Gastrocnemius medialis (tissue), 4 donors: Measurements from ENCODE around the gene MTHFS. TPM values are rescaled to one million over a fixed set of nuclear protein-coding genes. Genes with fewer than 3 reads are reported as not detected.
"Not testable (repeated sequence)": the region's sequence is repeated elsewhere in the genome, so short reads cannot be mapped to it uniquely, and the experiment has no call there.

Source experiments
- ATAC-seq, 2 donors: fragments of 150-250 bp; one replicate each; pipeline ENCODE4 v1.9.1; 2016
- DNase-seq, 2 donors: peaks; one replicate each; pipeline ENCODE4 v3.0.0-alpha.2; 2019
- H3K27ac ChIP-seq, 4 donors: fragments of 200-600 bp; sonication (generic); 1 replicate in 1 of 4; 2 replicates in 3 of 4; pipeline ENCODE4 v1.5.1; 2016 to 2018; ENCODE audit warnings: mild to moderate bottlenecking in 2 of 4, moderate library complexity in 1 of 4
- H3K27me3 ChIP-seq, 3 donors: fragments of 200-600 bp; sonication (generic) in 2 of 3; 1 replicate in 1 of 3; 2 replicates in 2 of 3; pipeline versions ENCODE4 v1.5.1 to v1.6.0; 2016 to 2019; ENCODE audit warnings: mild to moderate bottlenecking in 1 of 3, moderate library complexity in 1 of 3
- H3K36me3 ChIP-seq, 2 donors: fragments of 200-600 bp; sonication (generic) in 1 of 2; one replicate each; pipeline ENCODE4 v1.5.1; 2017 to 2018
- H3K4me1 ChIP-seq, 2 donors: fragments of 200-600 bp; sonication (generic) in 1 of 2; one replicate each; pipeline ENCODE4 v1.5.1; 2016 to 2017; ENCODE audit warnings: mild to moderate bottlenecking in 2 of 2
- H3K4me3 ChIP-seq, 4 donors: fragments of 200-600 bp; sonication (generic) in 3 of 4; 1 replicate in 1 of 4; 2 replicates in 3 of 4; pipeline ENCODE4 v1.5.1; 2016 to 2019; ENCODE audit warnings: mild to moderate bottlenecking in 2 of 4
- H3K9me3 ChIP-seq, 3 donors: fragments of 200-600 bp; sonication (generic) in 2 of 3; 1 replicate in 1 of 3; 2 replicates in 2 of 3; pipeline ENCODE4 v1.5.1; 2016 to 2019
- POLR2A ChIP-seq, 2 donors: fragments of 450-650 bp; IDR thresholded peaks; one replicate each; pipeline ENCODE4 v1.6.1; 2017; ENCODE audit warnings: antibody characterized with exemption in 2 of 2, mild to moderate bottlenecking in 2 of 2, moderate library complexity in 2 of 2
- in situ Hi-C, 4 donors: fragments of 200-750 bp; cut with MboI; loops; one replicate each; pipeline versions ENCODE4 v1.15.0 to v1.8.0; 2017; ENCODE audit warnings: low sequenced_read_pairs in 4 of 4
- intact Hi-C: fragments of 100-400 bp; cut with DNase I; formaldehyde crosslinking; loops from one replicate; pipeline ENCODE4 v1.15.1; 2023; ENCODE audit warnings: low total_unique reads
- total RNA-seq, 4 donors: library from RNA; depleted of rRNA; stranded (reverse); fragments of >200 nt; gene quantifications; one replicate each; pipeline versions ENCODE4 v1.1.0 to v1.2.3, GENCODE V29; 2016
- TF ChIP-seq, protein P1 (sequence below), 5 experiments: fragments of 450-650 bp in 3 of 5; fragments of 200-600 bp in 2 of 5; sonication (generic) in 2 of 5; IDR thresholded peaks in 4 of 5; conservative IDR thresholded peaks in 1 of 5; 1 replicate in 4 of 5; 2 replicates in 1 of 5; pipeline ENCODE4 v1.5.1; 2016 to 2019; ENCODE audit warnings: antibody characterized with exemption in 5 of 5, mild to moderate bottlenecking in 3 of 5, moderate library complexity in 3 of 5

MTHFS gene
- total RNA-seq, 4 donors from 2014 or later: 7.0 to 16.7 (median 14.6) TPM

GRCh38 chr15:79930516-79930915 lies 33.7 kb upstream of the MTHFS start:
- intact Hi-C loops (no loop called here), in situ Hi-C loops (no loop called here)
- H3K27me3 ChIP-seq: peaks cover 0 to 3% (median 2%) of the 10 kb centered on the region in 3 donors
- H3K4me1 ChIP-seq: no peaks in the 10 kb centered on the region
- H3K27ac ChIP-seq: no peak overlapping the region
- ATAC-seq (no peak), DNase-seq (no peak)
- no peak overlapping the region for H3K4me3 ChIP-seq
- TF ChIP-seq, protein P1, sequence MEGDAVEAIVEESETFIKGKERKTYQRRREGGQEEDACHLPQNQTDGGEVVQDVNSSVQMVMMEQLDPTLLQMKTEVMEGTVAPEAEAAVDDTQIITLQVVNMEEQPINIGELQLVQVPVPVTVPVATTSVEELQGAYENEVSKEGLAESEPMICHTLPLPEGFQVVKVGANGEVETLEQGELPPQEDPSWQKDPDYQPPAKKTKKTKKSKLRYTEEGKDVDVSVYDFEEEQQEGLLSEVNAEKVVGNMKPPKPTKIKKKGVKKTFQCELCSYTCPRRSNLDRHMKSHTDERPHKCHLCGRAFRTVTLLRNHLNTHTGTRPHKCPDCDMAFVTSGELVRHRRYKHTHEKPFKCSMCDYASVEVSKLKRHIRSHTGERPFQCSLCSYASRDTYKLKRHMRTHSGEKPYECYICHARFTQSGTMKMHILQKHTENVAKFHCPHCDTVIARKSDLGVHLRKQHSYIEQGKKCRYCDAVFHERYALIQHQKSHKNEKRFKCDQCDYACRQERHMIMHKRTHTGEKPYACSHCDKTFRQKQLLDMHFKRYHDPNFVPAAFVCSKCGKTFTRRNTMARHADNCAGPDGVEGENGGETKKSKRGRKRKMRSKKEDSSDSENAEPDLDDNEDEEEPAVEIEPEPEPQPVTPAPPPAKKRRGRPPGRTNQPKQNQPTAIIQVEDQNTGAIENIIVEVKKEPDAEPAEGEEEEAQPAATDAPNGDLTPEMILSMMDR (IDR thresholded peaks at IDR 0.05 in 4 of 5, conservative IDR thresholded peaks at IDR 0.05 in 1 of 5): no peak
- TF ChIP-seq POLR2A (IDR thresholded peaks at IDR 0.05): no peak
- H3K9me3 ChIP-seq: no peaks in the 10 kb centered on the region
- no peaks in the 10 kb centered on the region for H3K36me3 ChIP-seq

- H3K27ac ChIP-seq: no peak overlapping the region
- H3K4me3 ChIP-seq: no peak overlapping the region
- ATAC-seq: no peak
- H3K4me1 ChIP-seq: peaks cover under 1 to 2% of the 10 kb centered on the region in 2 donors
- H3K27me3 ChIP-seq: peaks cover 0 to 7% (median 2%) of the 10 kb centered on the region in 3 donors
- intact Hi-C loops (loop anchor here (10.0 kb wide), 1 partner anchor 125 kb away; the partner anchor contains the start of gene ZFAND6), in situ Hi-C loops (no loop called here)
- H3K9me3 ChIP-seq: no peaks in the 10 kb centered on the region
- no peaks in the 10 kb centered on the region for H3K36me3 ChIP-seq
- no peak for DNase-seq
- no peak for TF ChIP-seq POLR2A (IDR thresholded peaks at IDR 0.05)
- TF ChIP-seq, protein P1 (IDR thresholded peaks at IDR 0.05 in 4 of 5, conservative IDR thresholded peaks at IDR 0.05 in 1 of 5): no peak
Measured at GRCh38 chr15:79929412-79929811, 32.6 kb upstream of the MTHFS start.

- H3K4me1 ChIP-seq: peaks cover 5 to 10% of the 10 kb centered on the region in 2 donors
- H3K27ac ChIP-seq, ATAC-seq, H3K4me3 ChIP-seq, H3K9me3 ChIP-seq, DNase-seq, H3K36me3 ChIP-seq, in situ Hi-C loops: not testable (repeated sequence)
- intact Hi-C loops: loop anchor here (10.0 kb wide), 1 partner anchor 129 kb away; the partner anchor contains the start of gene ZFAND6
- H3K27me3 ChIP-seq: peaks cover 0 to 11% (median 7%) of the 10 kb centered on the region in 3 donors
Measured at GRCh38 chr15:79926116-79926515, 29.3 kb upstream of the MTHFS start.

- no peak for TF ChIP-seq POLR2A (IDR thresholded peaks at IDR 0.05)
- TF ChIP-seq, protein P1 (IDR thresholded peaks at IDR 0.05 in 4 of 5, conservative IDR thresholded peaks at IDR 0.05 in 1 of 5): no peak
- no peaks in the 10 kb centered on the region for H3K36me3 ChIP-seq
- peaks cover 0 to 14% (median 0%) of the 10 kb centered on the region in 3 donors for H3K9me3 ChIP-seq
- H3K27me3 ChIP-seq: peaks cover 0 to 7% (median 7%) of the 10 kb centered on the region in 3 donors
- no peak for ATAC-seq
- peaks cover 5 to 10% of the 10 kb centered on the region in 2 donors for H3K4me1 ChIP-seq
- no peak for DNase-seq
- in situ Hi-C loops: loop anchor here in 2 of 4 donors (25.0 kb wide), 1 partner anchor 238 kb away; the partner anchor contains the start of gene FAH (in 2 of the 2)
- peak overlapping the region; percentile 83 to 86 (median 86) for H3K27ac ChIP-seq
- peak overlapping the region; percentile 84 to 91 (median 86) for H3K4me3 ChIP-seq
- intact Hi-C loops: loop anchor here (10.0 kb wide), 1 partner anchor 130 kb away; the partner anchor contains the start of gene ZFAND6
Measured at GRCh38 chr15:79924379-79924778, 27.6 kb upstream of the MTHFS start.

DNA sequence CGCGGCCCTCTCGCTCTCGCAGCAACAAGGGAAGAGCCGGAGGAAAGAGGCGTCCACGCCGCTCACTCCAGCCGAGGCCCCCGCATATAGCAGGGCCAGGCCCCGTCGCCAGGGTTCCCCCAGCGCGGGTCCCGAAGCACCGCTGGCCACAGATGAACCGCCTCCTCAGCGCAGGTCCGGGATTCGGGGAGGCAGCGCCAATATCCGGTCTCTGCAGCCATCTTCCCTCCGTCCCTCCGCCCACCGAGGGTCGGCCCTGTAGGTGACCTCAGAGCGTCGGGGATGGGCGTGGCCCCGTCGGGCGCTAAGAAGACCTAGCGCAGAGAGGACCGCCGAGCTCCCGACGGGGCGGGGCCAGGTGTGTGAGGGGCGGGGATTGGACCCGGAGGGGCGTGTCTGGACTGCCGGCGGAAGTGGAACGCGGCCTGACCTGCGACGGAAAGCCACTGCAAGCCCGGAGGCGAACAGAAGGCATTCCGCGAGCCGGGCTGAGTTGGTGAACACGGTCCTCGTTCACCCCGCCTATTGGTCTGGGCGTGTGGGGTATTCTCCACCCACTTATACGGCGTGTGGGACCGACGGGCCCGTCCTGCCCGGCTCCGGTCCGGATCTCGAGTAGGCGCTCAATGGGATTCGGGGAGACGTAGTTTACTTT lies 26.8 kb upstream of the MTHFS start:
- Histone ChIP-seq H3K27me3 (peaks cover 0 to 7% (median 5%) of the 10 kb centered on the region in 3 donors), H3K27ac (peak overlapping the region; percentile 83 to 86 (median 86)), H3K4me3 (peak overlapping the region; percentile 84 to 91 (median 86)), H3K36me3 (peaks cover 0 to 4% of the 10 kb centered on the region in 2 donors), H3K4me1 (peaks cover 5 to 10% of the 10 kb centered on the region in 2 donors), H3K9me3 (peaks cover 0 to 19% (median 0%) of the 10 kb centered on the region in 3 donors)
- intact Hi-C loops (loop anchor here (2.0 to 10.0 kb wide), 2 partner anchors 27 to 131 kb away; partner anchors contain the start of genes MTHFS and ZFAND6), in situ Hi-C loops (loop anchor here in 2 of 4 donors (25.0 kb wide), 1 partner anchor 239 kb away; the partner anchor contains the start of gene FAH (in 2 of the 2))
- peak; percentile 69 to 90 for DNase-seq
- peak; percentile 70 to 75 for TF ChIP-seq POLR2A (IDR thresholded peaks at IDR 0.05)
- TF ChIP-seq, protein P1 (IDR thresholded peaks at IDR 0.05 in 4 of 5, conservative IDR thresholded peaks at IDR 0.05 in 1 of 5): no peak
- peak; percentile 85 to 90 for ATAC-seq
